ENCODE measurements around the gene AP1M1. TPM values are rescaled to one million over a fixed set of nuclear protein-coding genes. Genes with fewer than 3 reads are reported as not detected.
A peak's percentile ranks its signal among the peaks of the same experiment; 100 is the strongest.

The AP1M1 gene
- 56.3 and 56.7 TPM in 2 replicates for total RNA-seq
- polyA plus RNA-seq, result 92.6 and 93.3 TPM in 2 replicates

DNA sequence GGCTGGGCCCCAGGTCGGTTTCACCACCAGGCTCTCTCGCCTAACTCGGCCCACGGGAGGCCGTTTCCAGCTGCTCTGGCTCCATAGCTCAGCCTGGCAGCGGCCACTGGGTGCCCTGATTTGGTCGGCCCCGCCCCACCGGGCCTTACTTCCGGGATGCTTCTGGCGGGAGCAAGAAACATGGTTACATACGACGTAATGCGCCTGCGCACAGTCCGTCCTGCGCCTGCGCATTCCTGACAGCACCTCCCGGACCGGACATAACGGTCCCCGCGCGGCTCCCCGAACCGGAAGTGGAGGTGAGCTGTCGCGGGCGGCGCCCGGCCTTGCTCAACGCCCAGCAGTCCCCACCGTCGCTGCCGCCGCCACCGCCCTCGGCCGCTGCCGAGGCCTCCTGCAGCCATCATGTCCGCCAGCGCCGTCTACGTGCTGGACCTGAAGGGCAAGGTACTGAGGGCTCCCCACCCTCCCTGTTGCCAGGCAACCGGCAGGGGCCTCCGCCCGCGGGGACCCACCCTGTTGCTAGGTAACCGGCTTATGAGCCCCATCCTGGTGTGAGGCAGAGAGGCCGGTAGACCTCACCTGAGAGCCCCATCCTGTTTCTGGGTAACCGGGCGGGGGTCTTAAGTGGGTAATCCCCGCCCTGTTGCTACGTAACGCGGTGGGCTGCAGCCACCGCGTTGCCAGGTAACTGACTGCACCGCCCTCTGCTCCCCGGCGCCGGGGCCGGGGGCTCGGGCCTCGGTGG is at the start of gene AP1M1:
TSS of gene AP1M1 (plus strand) at position 290 of the 748 bp plus-strand sequence. CDS start at position 406, 116 bp downstream.
- Histone ChIP-seq H3K9me3 (ENCODE audit: low read depth) (no peaks in the 10 kb centered on the region), H3K79me2 (peaks cover 46% of the 10 kb centered on the region), H3K27ac (peak within 1 kb of the TSS; percentile 72), H4K20me1 (ENCODE audit: insufficient read depth, poor library complexity, severe bottlenecking) (no peaks in the 10 kb centered on the region), H3K4me3 (peak within 1 kb of the TSS; percentile 78), H3K9me2 (replicated peaks; ENCODE audit: insufficient read depth) (no peaks in the 10 kb centered on the region), H3K4me1 (ENCODE audit: insufficient read depth) (peaks cover 20% of the 10 kb centered on the region), H3K4me2 (peak within 1 kb of the TSS; percentile 93), H2AFZ (peak within 1 kb of the TSS; percentile 68), H3K36me3 (replicated peaks; ENCODE audit: insufficient read depth, low read depth) (no peaks in the 10 kb centered on the region), H3K27me3 (no peaks in the 10 kb centered on the region)
- WGBS (ENCODE audit: low lambda C conversion rate, missing lambda C conversion rate), result under 1% methylated on average over 62 of the region's 65 CpGs
- no peak for TF ChIP-seq EZH2phosphoT487 (IDR thresholded peaks at IDR 0.05; ENCODE audit: low read depth, severe bottlenecking, unreplicated experiment)
- TF ChIP-seq, protein P1, sequence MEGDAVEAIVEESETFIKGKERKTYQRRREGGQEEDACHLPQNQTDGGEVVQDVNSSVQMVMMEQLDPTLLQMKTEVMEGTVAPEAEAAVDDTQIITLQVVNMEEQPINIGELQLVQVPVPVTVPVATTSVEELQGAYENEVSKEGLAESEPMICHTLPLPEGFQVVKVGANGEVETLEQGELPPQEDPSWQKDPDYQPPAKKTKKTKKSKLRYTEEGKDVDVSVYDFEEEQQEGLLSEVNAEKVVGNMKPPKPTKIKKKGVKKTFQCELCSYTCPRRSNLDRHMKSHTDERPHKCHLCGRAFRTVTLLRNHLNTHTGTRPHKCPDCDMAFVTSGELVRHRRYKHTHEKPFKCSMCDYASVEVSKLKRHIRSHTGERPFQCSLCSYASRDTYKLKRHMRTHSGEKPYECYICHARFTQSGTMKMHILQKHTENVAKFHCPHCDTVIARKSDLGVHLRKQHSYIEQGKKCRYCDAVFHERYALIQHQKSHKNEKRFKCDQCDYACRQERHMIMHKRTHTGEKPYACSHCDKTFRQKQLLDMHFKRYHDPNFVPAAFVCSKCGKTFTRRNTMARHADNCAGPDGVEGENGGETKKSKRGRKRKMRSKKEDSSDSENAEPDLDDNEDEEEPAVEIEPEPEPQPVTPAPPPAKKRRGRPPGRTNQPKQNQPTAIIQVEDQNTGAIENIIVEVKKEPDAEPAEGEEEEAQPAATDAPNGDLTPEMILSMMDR (IDR thresholded peaks at IDR 0.05; ENCODE audit: poor library complexity), result no peak
- TF ChIP-seq EZH2 (IDR thresholded peaks at IDR 0.05; ENCODE audit: borderline replicate concordance), result no peak
- DNase-seq (ENCODE audit: low spot score), result peak; percentile 98

DNA sequence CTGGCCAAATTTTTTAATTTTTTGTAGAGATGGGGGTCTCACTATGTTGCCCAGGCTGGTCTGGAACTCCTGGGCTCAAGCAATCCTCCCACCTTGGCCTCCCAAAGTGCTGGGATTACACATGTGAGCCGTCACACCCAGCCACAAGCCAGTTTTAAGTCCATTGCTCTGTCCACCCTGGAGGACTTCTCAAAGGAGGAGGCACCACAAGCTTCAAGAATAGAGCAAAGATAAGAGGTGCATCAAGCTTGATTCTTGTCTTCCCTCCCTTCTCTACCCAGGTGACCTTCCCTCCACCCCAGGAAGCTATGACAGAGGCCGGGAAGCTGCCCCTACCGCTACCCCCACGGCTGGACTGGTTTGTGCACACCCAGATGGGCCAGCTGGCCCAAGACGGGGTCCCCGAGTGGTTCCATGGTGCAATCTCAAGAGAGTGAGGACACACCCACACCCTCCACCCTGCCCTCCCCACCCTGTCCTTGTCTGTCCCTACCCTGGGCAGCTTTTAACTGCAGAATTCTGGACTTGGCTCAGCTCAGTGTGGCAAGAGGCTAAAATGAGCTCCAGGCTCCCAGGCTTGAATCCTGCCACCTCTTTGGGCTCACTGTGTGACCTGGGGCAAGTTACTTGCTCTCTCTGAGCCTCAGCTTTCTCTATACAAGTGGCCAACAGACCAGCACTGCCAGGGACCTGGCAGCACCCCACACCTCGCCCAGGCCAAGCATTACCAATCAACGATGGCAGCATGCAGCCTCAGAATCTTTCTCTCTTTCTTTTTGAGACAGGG is 49.1 kb upstream of the AP1M1 start:
- 83% methylated on average over 7 of the region's 8 CpGs for WGBS (ENCODE audit: low lambda C conversion rate, missing lambda C conversion rate)
- H3K27ac ChIP-seq, result no peak overlapping the region
- TF ChIP-seq, protein P1 (IDR thresholded peaks at IDR 0.05; ENCODE audit: poor library complexity), result no peak
- TF ChIP-seq EZH2phosphoT487 (IDR thresholded peaks at IDR 0.05; ENCODE audit: low read depth, severe bottlenecking, unreplicated experiment), result no peak
- no peak for TF ChIP-seq EZH2 (IDR thresholded peaks at IDR 0.05; ENCODE audit: borderline replicate concordance)

DNA sequence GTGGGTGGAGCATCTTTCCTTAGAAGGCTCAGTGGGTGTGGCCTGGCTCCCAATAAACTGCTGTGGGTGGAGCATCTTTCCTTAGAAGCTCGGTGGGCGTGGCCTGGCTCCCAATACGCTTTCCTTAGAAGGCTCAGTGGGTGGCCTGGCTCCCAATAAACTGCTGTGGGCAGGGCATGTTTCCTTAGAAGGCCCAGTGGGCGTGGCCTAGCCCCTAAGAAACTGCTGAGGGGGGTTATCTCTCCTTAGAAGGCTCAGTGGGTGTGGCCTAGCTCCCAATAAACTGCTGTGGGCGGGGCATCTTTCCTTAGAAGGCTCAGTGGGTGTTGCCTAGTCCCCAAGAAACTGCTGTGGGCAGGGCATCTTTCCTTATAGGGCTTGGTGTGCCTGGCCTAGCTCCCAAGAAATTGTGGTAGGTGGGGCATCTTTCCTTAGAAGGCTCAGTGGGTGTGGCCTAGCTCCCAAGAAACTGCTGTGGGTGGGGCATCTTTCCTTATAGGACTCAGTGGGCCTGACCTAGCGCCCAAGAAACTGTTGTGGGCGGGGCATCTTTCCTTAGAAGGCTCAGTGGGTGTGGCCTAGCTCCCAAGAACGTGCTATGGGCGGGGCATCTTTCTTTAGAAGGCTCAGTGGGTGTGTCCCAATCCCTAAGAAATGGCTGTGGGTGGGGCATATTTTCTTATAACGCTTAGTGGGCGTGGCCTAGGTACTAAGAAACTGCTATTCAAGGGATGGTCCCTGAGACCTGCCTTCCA is 44.0 kb upstream of the AP1M1 start:
- WGBS (ENCODE audit: low lambda C conversion rate, missing lambda C conversion rate), result 92% methylated on average over 11 of the region's 11 CpGs
- Histone ChIP-seq H3K27me3 (no peaks in the 10 kb centered on the region), H3K27ac (no peak overlapping the region), H3K9me3 (ENCODE audit: low read depth) (no peaks in the 10 kb centered on the region), H2AFZ (no peak overlapping the region), H3K4me3 (no peak overlapping the region), H4K20me1 (ENCODE audit: insufficient read depth, poor library complexity, severe bottlenecking) (no peaks in the 10 kb centered on the region), H3K9me2 (replicated peaks; ENCODE audit: insufficient read depth) (no peaks in the 10 kb centered on the region), H3K79me2 (no peaks in the 10 kb centered on the region), H3K36me3 (replicated peaks; ENCODE audit: insufficient read depth, low read depth) (no peaks in the 10 kb centered on the region), H3K4me2 (no peak overlapping the region), H3K4me1 (ENCODE audit: insufficient read depth) (no peaks in the 10 kb centered on the region)
- no peak for TF ChIP-seq EZH2 (IDR thresholded peaks at IDR 0.05; ENCODE audit: borderline replicate concordance)
- no peak for TF ChIP-seq EZH2phosphoT487 (IDR thresholded peaks at IDR 0.05; ENCODE audit: low read depth, severe bottlenecking, unreplicated experiment)
- TF ChIP-seq, protein P1 (IDR thresholded peaks at IDR 0.05; ENCODE audit: poor library complexity), result no peak
- DNase-seq (ENCODE audit: low spot score), result peak; percentile 24

More for the DNA sequence above, 49.1 kb upstream of the AP1M1 start:
- no peaks in the 10 kb centered on the region for H3K4me1 ChIP-seq (ENCODE audit: insufficient read depth)
- H3K4me3 ChIP-seq, result no peak overlapping the region
- H3K27me3 ChIP-seq, result no peaks in the 10 kb centered on the region
- H3K4me2 ChIP-seq, result no peak overlapping the region
- no peak overlapping the region for H2AFZ ChIP-seq
- H3K9me3 ChIP-seq (ENCODE audit: low read depth), result no peaks in the 10 kb centered on the region
- no peaks in the 10 kb centered on the region for H3K79me2 ChIP-seq
- no peaks in the 10 kb centered on the region for H4K20me1 ChIP-seq (ENCODE audit: insufficient read depth, poor library complexity, severe bottlenecking)
- no peaks in the 10 kb centered on the region for H3K36me3 ChIP-seq (replicated peaks; ENCODE audit: insufficient read depth, low read depth)
- DNase-seq (ENCODE audit: low spot score), result no peak
- no peaks in the 10 kb centered on the region for H3K9me2 ChIP-seq (replicated peaks; ENCODE audit: insufficient read depth)

Data from hepatocyte (in vitro differentiated cells).